ENCODE data around the gene DLG2.

The DLG2 gene

DNA sequence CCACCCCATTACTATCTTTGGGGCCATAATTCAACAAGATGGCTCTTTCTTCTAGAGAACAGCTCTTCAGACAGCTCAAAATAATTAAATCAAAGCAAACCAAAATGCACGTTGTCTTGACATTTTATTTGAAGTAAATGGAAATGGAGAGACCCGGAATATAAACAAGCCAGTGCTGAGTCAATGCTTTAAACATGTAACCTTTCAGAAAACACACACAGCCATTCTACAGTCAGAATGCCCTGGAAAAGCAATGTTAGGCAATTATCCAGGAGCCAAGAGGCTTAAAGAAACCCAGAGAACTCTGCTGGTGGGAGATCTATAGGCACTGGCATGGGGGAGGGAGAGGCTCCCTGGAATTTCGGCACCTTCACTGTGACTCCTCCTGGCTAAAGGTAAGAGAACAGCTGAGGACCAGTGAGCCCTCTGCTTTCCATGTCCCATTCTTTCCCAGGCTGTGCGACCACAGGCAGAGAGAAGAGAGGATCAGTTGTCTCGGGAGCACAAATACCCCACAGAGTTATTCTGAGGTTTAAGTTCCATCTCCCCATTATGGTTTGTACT is 2086.9 kb downstream of the DLG2 start:
- no peak overlapping the region for H3K4me3 ChIP-seq (ENCODE audit: low read depth, low read length)
- DNase-seq (ENCODE audit: low read depth), result no peak
- TF ChIP-seq, protein P1, sequence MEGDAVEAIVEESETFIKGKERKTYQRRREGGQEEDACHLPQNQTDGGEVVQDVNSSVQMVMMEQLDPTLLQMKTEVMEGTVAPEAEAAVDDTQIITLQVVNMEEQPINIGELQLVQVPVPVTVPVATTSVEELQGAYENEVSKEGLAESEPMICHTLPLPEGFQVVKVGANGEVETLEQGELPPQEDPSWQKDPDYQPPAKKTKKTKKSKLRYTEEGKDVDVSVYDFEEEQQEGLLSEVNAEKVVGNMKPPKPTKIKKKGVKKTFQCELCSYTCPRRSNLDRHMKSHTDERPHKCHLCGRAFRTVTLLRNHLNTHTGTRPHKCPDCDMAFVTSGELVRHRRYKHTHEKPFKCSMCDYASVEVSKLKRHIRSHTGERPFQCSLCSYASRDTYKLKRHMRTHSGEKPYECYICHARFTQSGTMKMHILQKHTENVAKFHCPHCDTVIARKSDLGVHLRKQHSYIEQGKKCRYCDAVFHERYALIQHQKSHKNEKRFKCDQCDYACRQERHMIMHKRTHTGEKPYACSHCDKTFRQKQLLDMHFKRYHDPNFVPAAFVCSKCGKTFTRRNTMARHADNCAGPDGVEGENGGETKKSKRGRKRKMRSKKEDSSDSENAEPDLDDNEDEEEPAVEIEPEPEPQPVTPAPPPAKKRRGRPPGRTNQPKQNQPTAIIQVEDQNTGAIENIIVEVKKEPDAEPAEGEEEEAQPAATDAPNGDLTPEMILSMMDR (IDR thresholded peaks at IDR 0.05; ENCODE audit: low read depth, low read length, missing control alignments), result no peak

DNA sequence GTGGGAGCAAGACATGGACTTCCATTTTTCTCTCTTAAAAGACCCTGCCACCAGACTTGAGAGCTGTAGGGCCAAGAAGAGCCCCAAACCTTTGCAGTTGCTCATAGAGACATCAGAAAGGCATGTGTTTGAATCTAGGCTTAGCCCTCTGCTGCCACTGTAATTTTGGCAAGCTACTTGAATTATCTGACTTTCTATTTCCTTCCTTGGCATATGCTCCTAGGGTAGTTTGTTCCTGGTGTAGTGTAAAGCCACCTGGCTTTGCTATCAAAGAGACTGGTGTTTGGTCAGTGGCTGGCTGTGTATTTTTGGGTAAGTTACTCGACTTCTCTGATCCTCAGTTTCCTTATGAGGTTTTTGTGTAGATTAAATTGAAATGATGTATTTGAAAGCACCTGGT is 2088.9 kb downstream of the DLG2 start:
- H3K4me3 ChIP-seq (ENCODE audit: low read depth, low read length), result no peak overlapping the region
- no peak for DNase-seq (ENCODE audit: low read depth)
- TF ChIP-seq, protein P1 (IDR thresholded peaks at IDR 0.05; ENCODE audit: low read depth, low read length, missing control alignments), result no peak

DNA sequence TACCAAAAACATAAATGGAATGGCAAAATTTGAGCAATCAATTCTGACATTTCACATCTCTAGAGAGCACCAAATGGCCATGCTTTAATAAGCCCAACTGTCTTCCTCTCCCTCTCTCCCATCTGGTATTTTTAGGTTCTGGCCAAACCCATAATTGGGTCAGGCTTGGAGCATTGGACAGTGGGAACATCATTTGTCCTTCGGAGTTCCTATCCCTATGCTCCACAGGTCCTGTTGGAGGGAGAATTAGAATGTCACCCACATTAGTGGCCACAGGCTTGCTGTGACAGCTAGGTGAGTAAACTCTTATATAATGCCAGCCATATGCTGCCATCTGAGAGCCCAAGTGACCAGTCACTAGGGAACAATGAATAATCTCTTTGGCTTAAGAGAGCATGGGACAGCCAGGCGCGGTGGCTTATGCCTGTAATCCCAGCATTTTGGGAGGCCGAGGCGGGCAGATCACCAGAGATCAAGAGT is 2090.0 kb downstream of the DLG2 start:
- H3K4me3 ChIP-seq (ENCODE audit: low read depth, low read length), result no peak overlapping the region
- TF ChIP-seq, protein P1 (IDR thresholded peaks at IDR 0.05; ENCODE audit: low read depth, low read length, missing control alignments), result no peak
- no peak for DNase-seq (ENCODE audit: low read depth)

DNA sequence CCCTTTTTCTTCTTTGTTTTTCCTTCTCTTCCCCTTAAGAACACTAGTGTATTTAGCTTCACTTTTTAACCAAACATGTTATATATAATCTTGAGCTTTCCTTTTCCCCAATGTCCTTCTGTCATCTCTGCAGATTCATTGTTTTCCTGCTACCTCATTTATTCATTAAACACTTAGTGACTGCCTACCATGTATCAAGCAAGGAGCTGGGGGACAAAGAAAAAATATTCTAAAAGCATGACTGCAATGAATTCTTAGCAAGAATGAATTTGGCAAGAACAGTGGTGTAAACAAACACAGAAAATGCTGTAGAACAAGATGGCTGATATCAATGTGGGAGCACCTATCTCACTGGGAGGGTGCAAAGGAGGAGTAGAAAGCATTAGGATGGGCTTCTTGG is 2094.0 kb downstream of the DLG2 start:
- H3K4me3 ChIP-seq (ENCODE audit: low read depth, low read length), result no peak overlapping the region
- no peak for DNase-seq (ENCODE audit: low read depth)
- TF ChIP-seq, protein P1 (IDR thresholded peaks at IDR 0.05; ENCODE audit: low read depth, low read length, missing control alignments), result no peak

DNA sequence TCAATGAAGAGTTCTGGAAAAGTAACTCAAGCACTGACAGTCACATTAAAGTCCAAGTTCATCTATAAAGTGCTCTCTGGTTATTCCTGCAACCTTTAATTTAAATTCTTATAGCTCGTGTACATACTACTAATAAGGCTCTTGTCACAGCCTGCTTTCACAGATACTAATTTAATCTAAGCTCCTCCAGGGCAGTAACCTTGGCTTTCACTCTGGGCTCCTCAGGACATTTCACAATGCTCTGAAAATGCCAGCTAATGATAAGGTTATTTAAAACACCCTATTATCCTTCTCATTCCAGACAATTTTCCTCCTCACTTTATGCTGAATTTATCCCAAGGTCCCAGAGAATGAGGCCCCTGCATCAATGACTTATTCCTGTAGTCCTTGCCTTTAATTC is 2098.3 kb downstream of the DLG2 start:
- TF ChIP-seq, protein P1 (IDR thresholded peaks at IDR 0.05; ENCODE audit: low read depth, low read length, missing control alignments), result no peak
- no peak overlapping the region for H3K4me3 ChIP-seq (ENCODE audit: low read depth, low read length)
- DNase-seq (ENCODE audit: low read depth), result no peak

DNA sequence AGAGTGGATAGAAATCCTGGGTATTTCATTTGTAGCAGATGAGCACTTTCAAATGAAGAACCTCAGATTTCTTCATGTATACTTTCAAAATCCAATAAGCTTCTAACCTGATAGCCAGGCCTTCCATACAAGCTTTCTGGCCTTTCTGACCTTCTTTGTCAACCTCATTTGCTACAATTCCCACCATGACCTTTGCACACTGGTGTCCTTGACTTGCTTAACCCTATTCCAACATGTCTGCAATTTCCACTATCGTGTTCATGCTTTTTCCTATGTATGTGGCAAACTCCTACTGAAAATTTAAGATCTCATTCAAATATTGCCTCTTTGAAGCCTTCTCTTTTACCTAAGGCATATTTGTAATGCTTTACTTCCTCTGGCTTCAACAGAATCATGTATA is 2098.9 kb downstream of the DLG2 start:
- H3K4me3 ChIP-seq (ENCODE audit: low read depth, low read length), result no peak overlapping the region
- no peak for DNase-seq (ENCODE audit: low read depth)
- TF ChIP-seq, protein P1 (IDR thresholded peaks at IDR 0.05; ENCODE audit: low read depth, low read length, missing control alignments), result no peak

DNA sequence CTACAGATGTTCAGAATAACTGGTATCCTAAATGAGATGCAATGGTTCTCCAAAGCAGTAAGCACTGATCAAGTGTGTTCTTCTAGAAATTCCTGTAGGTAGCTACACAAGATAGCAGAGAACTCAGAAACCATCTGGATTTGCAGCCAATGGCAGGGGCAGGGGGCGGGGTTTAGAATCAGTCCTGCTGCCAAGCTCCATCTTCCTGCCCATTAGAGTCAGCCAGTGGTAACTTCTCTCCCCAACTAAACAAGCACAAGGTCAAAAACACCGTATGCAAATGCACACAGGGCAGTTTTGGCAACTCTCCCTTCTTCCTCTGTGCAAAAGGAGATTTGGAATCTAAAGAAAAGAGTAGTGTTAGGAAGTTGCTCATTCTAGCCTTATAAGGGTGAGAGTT is 2103.5 kb downstream of the DLG2 start:
- no peak for DNase-seq (ENCODE audit: low read depth)
- no peak overlapping the region for H3K4me3 ChIP-seq (ENCODE audit: low read depth, low read length)
- TF ChIP-seq, protein P1 (IDR thresholded peaks at IDR 0.05; ENCODE audit: low read depth, low read length, missing control alignments), result no peak

All from GM12864 (cell line).